ENCODE results near the gene SMAP1.

SMAP1 gene

GRCh38 chr6:70844301-70844700 is 176.6 kb downstream of the SMAP1 start:
- no peak for DNase-seq

GRCh38 chr6:70846207-70846835 is 178.6 kb downstream of the SMAP1 start:
- no peak for DNase-seq

DNA sequence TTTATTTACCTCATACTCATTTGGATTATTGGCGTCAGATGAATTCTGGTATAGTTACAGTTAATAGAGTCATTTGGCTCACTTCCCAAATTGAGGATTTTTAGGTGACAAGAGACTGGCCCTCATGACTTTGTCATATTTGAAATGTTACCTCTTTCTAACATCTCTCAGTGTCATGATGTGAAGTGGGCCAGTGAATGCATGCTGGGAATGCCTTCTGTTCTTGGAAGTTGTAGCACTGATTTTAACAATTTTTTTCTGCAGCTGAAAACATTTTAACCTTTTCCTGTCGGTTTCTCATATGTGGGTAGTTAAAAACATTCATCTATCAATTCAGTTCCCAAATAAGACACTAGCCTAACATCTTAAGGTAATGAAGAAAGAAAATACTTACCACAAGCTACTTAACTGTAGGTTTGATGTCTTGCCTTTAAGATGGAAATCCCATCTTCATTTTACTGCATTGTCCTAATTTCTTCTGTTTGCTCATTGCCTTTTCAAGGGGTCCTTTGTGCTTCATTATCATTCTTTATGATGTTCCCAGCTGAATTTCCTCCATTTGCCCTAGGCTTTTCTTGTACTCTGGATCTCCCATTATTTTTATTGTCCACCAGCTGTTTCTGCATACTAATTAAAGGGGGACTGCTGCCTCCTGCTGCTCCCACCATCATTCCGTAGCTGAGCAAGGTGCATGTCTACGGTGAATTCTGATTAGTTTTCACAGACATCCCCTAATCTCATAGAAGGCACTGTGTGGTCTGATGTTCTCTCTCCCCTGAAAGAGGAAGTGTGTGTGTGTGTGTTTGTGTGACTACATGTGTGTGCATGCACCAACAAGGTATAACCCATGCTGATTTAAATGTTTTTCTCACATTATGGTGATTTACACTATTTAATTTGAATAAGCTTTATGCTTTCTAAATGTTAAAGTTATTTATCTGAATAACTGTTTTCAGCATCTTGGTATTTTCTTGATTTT is 179.7 kb downstream of the SMAP1 start:
- no peak for DNase-seq

DNA sequence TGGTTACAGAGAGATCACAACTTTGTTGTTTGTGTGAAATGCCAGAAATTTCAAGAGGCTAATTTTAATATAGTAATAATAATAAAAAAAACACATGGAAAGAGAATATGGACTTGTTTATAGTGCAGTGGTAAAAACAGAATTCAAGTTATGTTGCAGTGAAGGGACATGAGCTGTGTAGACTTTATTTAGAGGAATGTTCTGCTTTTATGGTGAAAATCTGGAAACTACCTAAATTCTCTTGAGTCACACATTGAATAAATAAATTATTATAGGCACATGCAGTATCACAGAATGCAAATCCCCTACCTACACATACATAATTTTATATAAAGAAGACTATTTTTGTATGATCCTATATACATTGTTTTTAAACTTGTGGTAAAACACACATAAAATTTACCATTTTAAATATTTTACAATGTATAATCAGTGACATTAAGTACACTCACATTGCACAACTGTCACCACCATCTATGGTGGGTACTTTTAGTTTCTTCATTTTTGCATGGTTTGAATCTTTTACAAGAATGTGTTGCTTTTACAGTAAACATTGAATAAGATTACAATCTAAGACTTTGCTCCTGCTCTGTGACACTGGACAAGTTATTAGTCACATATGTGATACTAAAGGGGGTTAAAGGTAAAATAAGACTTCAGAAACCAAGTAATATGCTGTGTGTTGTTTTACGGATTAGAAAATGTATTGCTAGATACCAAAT is 181.8 kb downstream of the SMAP1 start:
- DNase-seq, result no peak

DNA sequence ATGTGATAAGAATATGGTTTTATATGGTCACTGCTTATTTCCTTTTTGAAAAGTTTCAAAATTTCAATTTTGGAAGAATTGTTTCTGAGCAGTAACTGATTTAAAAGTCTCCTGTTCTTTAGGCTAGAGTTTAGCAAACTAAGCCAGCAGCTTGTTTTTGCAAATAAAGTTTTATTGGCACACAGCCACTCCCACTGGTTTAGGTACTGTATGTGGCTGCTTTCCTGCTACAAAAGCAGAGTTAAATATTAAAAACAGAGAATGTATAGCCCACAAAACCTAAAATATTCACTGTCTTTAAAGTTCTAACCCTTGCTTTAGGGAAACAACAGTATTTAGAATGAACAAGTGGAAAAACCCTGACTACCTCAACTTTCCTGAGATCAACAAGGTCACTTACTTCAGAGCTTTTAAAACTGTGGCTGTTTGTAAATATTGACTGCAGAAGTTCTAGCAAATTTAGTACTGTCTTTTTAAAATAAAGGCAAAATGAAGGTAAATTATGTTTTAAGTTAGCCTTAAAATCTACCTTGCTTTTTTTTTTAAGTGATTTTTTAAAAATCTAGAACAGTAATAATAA is 185.1 kb downstream of the SMAP1 start:
- DNase-seq, result no peak

DNA sequence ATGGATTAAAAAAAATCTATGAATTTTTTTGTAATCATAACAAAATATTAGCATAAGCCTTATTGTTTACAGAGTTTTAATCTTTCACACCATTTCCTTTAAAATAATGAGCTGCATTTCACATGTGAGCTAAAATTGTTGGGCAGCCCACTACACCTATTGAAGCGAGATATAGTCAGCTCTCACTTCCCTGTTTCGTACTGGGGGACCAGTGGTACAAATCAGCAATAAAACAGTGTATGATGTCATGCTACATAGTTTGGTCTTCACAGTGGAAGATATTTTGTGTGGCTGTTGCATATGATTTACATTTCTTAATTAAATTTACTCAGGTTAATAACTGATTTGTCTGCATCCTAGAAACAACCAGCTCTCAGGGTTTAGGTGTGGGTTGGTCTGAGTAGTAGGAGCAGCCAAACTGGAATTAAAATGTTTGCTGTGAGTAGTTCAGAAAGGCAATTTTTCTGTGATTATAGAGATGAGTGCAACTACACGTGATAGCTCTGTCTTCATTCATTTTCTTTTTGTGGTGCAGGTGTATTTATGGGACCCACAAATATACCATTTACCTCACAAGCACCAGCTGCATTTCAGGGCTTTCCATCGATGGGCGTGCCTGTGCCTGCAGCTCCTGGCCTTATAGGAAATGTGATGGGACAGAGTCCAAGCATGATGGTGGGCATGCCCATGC is 189.8 kb downstream of the SMAP1 start:
- no peak for DNase-seq

- peak; percentile 67 for DNase-seq
Observed at GRCh38 chr6:70860045-70860444, 192.4 kb downstream of the SMAP1 start.

DNA sequence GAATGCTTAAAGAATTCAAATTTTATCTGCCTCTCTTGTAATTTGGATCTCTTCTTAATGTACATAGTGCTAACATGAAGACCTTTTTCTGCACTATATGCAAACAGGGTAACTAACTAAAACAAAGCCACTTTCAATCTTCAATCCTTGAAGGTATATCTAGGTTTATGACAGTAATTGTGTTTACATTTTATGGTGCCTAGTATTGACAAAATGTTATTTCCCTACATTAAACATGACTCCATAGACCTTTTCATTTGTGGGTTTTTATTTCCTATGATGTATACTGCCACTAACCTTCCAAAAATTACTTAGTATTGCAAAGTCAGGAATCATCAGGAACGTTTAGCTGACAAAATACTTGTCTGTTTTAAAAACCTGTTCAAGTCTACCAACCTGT is 193.2 kb downstream of the SMAP1 start:
- no peak for DNase-seq

DNA sequence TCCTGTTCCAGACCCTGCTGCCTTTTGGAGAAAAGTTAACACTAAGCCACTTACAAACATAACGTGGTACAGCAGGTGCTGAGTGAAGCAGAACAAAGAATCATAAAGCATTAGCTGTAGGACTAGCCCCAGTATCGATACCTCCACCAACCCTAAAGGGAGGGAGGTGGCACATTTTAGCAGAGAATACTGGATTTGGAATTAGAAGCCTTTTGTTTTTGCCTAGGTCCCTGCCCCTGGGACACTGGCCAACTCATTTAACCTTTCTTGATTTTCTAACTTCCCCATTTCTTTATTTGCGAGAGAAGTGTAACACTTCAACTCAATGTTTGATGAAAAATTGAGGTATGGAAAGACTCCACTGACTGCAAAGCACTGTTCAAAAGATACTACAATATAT is 195.7 kb downstream of the SMAP1 start:
- DNase-seq, result no peak

GRCh38 chr6:70864401-70864800 is 196.7 kb downstream of the SMAP1 start:
- no peak for DNase-seq

GRCh38 chr6:70872469-70872868 is 204.8 kb downstream of the SMAP1 start:
- no peak for DNase-seq

DNA sequence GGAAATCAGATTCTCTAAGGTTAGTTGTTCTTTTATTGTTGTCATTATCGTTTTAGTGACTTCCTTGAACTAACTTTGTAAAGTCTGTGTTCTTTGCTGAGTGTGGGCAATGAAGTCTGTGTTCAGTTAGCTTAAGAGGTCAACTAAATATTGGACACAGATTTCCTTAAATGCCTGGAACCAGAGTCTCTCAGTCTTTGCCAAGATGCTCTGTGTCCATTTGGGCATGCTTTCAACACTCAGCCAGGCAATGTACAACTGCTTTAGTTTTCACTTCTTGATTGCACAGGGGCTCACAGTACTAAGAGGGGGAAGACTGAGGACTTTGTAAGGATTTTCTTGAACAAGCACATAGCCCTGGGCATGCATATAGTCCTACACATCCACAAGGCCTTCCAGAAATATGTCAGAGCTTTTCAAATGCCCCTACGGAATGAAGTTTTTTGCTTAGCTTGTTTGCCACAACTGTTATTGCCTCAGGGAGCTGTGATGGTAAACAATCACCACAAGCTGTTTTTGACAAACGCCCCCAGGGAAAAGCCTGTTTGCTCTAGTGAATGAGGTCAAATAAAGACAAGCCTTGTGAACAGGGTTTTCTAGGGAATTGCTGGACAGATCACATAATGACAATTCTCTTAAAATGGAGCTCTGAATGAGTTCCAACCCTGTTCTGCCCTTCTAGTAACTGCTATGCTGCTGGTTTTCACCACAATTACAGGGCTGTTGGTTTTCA is 206.7 kb downstream of the SMAP1 start:
- DNase-seq, result no peak

- DNase-seq, result no peak
Observed at GRCh38 chr6:70879496-70879895, 211.8 kb downstream of the SMAP1 start.

GRCh38 chr6:70884074-70884983 is 216.6 kb downstream of the SMAP1 start:
- DNase-seq, result peak; percentile 32

- no peak for DNase-seq
Observed at GRCh38 chr6:70886071-70886470, 218.4 kb downstream of the SMAP1 start.

DNA sequence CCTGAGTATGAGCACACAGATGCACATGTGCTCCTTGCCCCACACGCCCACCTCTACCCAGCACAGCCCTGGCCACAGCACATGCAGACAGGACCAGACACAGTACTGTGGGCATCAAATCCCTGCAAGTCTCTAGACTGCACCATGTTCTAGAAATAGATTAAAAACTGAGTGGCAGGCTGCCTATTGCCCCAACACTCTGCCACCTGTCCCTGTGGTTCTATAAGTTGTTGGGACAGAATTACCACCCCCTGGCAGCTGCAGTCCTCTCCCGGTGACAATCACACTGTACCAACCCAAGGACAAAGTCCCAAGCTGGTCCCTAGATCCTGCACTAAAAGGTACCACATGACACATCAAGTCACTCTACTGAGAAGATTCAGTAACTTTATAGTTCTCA is 219.0 kb downstream of the SMAP1 start:
- no peak for DNase-seq

DNA sequence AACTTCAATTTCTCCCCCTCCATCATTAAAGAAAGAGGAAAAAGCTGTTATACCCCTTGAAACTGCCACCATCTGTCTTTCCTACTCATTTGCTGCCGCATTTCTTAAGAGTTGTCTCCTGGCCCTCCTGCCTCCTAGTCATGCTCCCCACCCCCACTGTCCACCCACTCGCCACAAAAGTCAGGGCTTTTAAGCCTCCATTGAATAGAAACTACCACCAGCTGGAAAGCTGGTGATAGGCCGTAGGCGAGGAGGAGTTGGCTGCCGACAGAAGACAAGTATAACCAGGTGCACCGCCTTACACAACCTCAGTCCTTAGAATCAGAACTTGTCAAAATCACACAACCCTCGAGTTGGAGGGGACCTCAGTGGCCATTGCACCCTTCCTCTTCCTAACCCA is 221.6 kb downstream of the SMAP1 start:
- DNase-seq, result peak; percentile 62

GRCh38 chr6:70894001-70894400 is 226.3 kb downstream of the SMAP1 start:
- peak; percentile 89 for DNase-seq

GRCh38 chr6:70900047-70900446 is 232.4 kb downstream of the SMAP1 start:
- DNase-seq, result no peak

- no peak for DNase-seq
Observed at GRCh38 chr6:70901324-70901723, 233.6 kb downstream of the SMAP1 start.
